ENCODE data around the gene DYRK1B. TPM values are rescaled to one million over a fixed set of nuclear protein-coding genes. Genes with fewer than 3 reads are reported as not detected.
"Not testable (repeated sequence)": the region's sequence is repeated elsewhere in the genome, so short reads cannot be mapped to it uniquely, and the experiment has no call there.

Gene DYRK1B
- 1 to 10 TPM; 4.5 to 4.8 TPM for total RNA-seq

DNA sequence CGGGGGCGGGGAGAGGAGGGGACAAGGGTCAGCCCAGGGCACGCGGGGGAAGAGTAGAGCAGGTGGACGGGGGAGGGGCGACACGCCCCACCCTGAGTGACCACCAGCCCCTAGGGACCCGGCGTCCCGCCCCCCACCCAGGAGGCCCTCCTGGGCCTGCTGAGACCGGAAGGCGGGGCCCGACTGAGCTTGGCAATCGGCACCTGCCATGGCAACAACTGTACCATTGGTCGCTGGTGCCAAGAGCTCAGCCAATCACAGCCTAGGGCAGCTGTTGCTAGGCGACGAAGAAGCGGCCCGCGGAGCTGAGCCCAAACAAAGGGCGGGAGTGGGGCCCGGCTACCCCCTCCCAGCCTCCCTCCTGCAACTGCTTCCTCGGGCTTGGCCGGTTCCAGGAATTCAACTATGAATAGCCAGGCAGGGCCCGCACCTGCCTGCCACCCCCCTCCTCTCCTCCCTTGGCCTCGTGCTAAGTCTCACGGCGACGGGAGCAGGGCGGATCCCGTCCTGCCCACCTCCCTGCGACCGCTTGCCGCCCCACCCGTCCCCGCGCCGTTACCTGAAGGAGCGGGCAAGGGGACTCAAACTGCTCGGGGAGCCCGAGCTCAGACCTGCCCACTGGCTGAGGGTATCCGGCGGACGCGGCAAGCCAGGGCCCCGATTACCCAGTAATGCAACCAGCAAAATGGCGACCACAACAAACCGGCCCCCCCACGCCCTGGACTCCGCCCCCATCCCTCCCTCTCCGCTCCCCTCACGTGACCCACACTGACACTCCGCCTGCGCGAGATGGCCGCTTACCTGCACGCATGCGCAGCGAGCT lies at the start of gene DYRK1B:
DYRK1B (minus strand) TSS at position 699 of the 823 bp plus-strand sequence. CDS start 2,295 bp downstream, outside the sequence.
- Mint-ChIP-seq H3K9me3 (no peaks in the 10 kb centered on the region), H3K4me1 (ENCODE audit: low read depth) (peaks cover 26% of the 10 kb centered on the region), H3K36me3 (peaks cover 52% of the 10 kb centered on the region), H3K27me3 (no peaks in the 10 kb centered on the region), H3K27ac (peak within 1 kb of the TSS; percentile 74), H3K4me3 (peak within 1 kb of the TSS; percentile 58)
- intact Hi-C loops (cut with micrococcal nuclease): loop anchor here (1.0 kb wide), 2 partner anchors 9 to 13 kb away; partner anchors contain the start of gene FBL
- peak; percentile 98 for DNase-seq
- CTCF ChIA-PET: interaction anchor here (0.6 to 2.2 kb wide), 9 partner anchors 9 to 307 kb away, joined by 3 to 56 read pairs (median 4); partner anchors contain the start of genes FBL and PSMC4
- POLR2A ChIA-PET: interaction anchor here (1.2 to 2.1 kb wide), 5 partner anchors 9 to 137 kb away, joined by 3 to 20 read pairs (median 8); partner anchors contain the start of genes FBL and PSMC4

DNA sequence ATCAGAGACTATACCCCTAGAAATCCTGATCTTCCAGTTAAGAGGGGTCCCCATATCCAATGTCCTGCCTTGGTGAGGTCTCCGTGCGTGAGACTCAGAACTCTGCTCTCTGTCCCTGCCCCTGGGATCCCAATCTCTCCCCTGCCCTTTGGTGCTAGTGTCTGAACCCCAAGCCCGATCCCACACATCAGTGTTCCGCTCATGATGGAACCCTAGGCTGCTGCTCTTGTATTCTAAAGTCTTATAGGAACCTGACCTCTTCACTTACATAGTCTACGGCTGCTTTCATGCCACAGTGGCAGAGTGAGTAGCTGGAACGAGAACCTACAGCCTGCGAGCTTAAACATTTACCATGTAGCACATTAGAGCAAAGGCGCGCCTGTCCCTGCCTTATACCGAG lies 48.7 kb upstream of the DYRK1B start:
- H3K27ac Mint-ChIP-seq; H3K9me3 Mint-ChIP-seq; intact Hi-C loops (cut with micrococcal nuclease); H3K27me3 Mint-ChIP-seq; H3K4me1 Mint-ChIP-seq (ENCODE audit: low read depth); H3K4me3 Mint-ChIP-seq; POLR2A ChIA-PET; H3K36me3 Mint-ChIP-seq; CTCF ChIA-PET; DNase-seq: not testable (repeated sequence)

DNA sequence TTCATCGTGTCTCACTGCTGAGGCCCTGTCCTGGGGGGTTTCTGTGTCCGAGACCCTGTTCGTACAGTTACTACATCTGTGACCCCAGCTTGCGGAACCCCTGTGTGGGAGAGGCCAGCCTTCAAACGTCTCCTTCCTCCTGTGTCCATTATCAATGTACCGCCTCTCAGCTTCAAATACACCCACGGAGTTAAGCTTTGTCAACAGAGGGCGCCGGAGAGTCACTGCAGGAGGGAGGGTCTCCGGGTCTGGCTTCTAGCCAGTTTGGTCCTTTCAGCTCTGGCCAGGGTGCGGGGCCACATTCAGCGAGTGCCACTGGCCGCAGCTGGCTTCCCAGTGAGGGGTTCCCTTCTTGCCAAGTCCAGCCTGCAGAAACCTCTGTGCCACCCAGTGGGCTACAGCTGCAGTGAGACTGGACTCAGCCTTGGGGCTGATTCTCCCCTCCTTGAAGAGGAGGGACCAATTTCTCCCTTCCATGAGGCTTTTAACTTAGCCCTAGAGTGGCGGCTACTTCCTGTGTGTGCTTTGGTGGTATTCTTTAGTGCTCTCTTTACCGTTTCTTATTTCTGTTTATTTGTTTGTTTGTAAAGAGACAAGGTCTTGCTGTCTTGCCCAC lies 47.6 kb upstream of the DYRK1B start:
- H3K4me3 Mint-ChIP-seq; CTCF ChIA-PET; H3K27me3 Mint-ChIP-seq; H3K4me1 Mint-ChIP-seq (ENCODE audit: low read depth); H3K27ac Mint-ChIP-seq; intact Hi-C loops (cut with micrococcal nuclease); H3K36me3 Mint-ChIP-seq; H3K9me3 Mint-ChIP-seq; POLR2A ChIA-PET: not testable (repeated sequence)
- DNase-seq: peak; percentile 67

DNA sequence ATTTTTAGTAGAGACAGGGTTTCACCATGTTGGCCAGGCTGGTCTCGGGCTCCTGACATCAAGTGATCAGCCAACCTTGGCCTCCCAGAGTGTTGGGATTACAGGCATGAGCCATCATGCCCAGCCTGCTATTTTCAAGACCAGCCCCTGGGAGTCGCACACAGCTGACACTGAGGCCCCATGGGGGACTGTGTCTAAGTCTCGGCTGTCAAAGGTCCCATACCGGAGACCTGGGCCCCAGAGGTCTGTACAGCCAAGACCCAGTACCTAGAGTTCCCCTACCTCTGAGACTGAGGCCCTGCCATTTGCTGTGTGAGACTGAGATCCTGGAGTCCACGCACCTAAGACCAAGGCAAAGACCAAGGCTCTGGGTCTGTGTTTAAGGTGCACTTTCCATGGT lies 46.3 kb upstream of the DYRK1B start:
- POLR2A ChIA-PET: not testable (repeated sequence)

GRCh38 chr19:39879796-39880195 lies 45.8 kb upstream of the DYRK1B start:
- H3K4me1 Mint-ChIP-seq (ENCODE audit: low read depth); H3K4me3 Mint-ChIP-seq; intact Hi-C loops (cut with micrococcal nuclease); POLR2A ChIA-PET; H3K27me3 Mint-ChIP-seq; H3K36me3 Mint-ChIP-seq; H3K9me3 Mint-ChIP-seq; CTCF ChIA-PET; H3K27ac Mint-ChIP-seq; DNase-seq: not testable (repeated sequence)

More for the DNA sequence above, 46.3 kb upstream of the DYRK1B start:
- H3K36me3 Mint-ChIP-seq; DNase-seq; H3K4me1 Mint-ChIP-seq (ENCODE audit: low read depth); H3K4me3 Mint-ChIP-seq; H3K27me3 Mint-ChIP-seq; H3K9me3 Mint-ChIP-seq; CTCF ChIA-PET; H3K27ac Mint-ChIP-seq; intact Hi-C loops (cut with micrococcal nuclease): not testable (repeated sequence)

DNA sequence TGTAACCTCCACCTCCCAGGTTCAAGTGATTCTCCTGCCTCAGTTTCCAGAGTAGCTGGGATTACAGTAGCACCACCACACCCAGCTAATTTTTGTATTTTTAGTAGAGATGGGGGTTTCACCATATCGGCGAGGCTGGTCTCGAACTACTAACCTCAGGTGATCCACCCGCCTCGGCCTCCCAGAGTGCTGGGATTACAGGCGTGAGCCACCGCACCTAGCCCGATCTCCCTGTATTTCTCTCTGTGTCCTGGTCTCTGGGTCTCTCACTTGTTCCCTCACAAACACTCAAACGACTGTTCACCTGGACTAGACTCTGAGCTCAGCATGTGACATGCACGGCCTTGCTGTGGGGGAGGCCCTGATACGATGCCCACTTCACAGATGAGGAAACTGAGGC lies 44.9 kb upstream of the DYRK1B start:
- H3K36me3 Mint-ChIP-seq: not testable (repeated sequence)

GRCh38 chr19:39878398-39878797 lies 44.4 kb upstream of the DYRK1B start:
- ChIA-PET CTCF (interaction anchor here (1.2 kb wide), 1 partner anchor 92 kb away, joined by 5 read pairs; no protein-coding TSS in a partner anchor), POLR2A (no interaction called here)
- no peak overlapping the region for H3K4me3 Mint-ChIP-seq
- intact Hi-C loops (cut with micrococcal nuclease): no loop called here
- no peak overlapping the region for H3K27ac Mint-ChIP-seq
- H3K9me3 Mint-ChIP-seq: no peaks in the 10 kb centered on the region
- H3K4me1 Mint-ChIP-seq (ENCODE audit: low read depth): no peaks in the 10 kb centered on the region
- H3K36me3 Mint-ChIP-seq: no peaks in the 10 kb centered on the region
- no peaks in the 10 kb centered on the region for H3K27me3 Mint-ChIP-seq
- no peak for DNase-seq

More for the DNA sequence above, 44.9 kb upstream of the DYRK1B start:
- H3K4me3 Mint-ChIP-seq; DNase-seq; H3K27me3 Mint-ChIP-seq; H3K9me3 Mint-ChIP-seq; POLR2A ChIA-PET; H3K27ac Mint-ChIP-seq; intact Hi-C loops (cut with micrococcal nuclease); H3K4me1 Mint-ChIP-seq (ENCODE audit: low read depth): not testable (repeated sequence)
- CTCF ChIA-PET: interaction anchor here (1.2 kb wide), 1 partner anchor 92 kb away, joined by 5 read pairs; no protein-coding TSS in a partner anchor

DNA sequence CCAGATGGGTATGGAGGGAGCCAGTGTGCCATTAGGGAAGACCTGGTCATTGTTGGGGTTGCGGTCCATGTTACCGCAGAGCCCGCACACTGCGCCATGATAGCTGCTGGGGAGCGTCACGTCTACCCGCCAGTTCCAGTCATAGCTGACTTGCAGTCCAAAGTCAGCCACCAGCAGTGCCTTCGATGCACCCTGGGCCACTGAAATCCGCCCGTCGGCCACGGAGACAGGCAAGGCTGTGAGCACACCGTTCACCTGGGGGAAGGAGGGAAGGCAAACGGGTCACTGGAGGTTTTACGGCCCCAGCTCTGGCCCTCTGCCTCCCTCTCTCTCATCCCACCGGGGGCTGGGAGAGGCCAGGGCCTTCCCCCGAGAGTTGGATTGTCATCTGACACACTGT lies 44.0 kb upstream of the DYRK1B start:
- H3K27ac Mint-ChIP-seq; intact Hi-C loops (cut with micrococcal nuclease); H3K4me3 Mint-ChIP-seq; H3K36me3 Mint-ChIP-seq; CTCF ChIA-PET; H3K4me1 Mint-ChIP-seq (ENCODE audit: low read depth); H3K27me3 Mint-ChIP-seq; DNase-seq; H3K9me3 Mint-ChIP-seq; POLR2A ChIA-PET: not testable (repeated sequence)

- H3K27ac Mint-ChIP-seq; H3K27me3 Mint-ChIP-seq; H3K36me3 Mint-ChIP-seq; POLR2A ChIA-PET; H3K9me3 Mint-ChIP-seq; H3K4me3 Mint-ChIP-seq; H3K4me1 Mint-ChIP-seq (ENCODE audit: low read depth); intact Hi-C loops (cut with micrococcal nuclease); CTCF ChIA-PET; DNase-seq: not testable (repeated sequence)
Measured at GRCh38 chr19:39877488-39877887, 43.5 kb upstream of the DYRK1B start.

DNA sequence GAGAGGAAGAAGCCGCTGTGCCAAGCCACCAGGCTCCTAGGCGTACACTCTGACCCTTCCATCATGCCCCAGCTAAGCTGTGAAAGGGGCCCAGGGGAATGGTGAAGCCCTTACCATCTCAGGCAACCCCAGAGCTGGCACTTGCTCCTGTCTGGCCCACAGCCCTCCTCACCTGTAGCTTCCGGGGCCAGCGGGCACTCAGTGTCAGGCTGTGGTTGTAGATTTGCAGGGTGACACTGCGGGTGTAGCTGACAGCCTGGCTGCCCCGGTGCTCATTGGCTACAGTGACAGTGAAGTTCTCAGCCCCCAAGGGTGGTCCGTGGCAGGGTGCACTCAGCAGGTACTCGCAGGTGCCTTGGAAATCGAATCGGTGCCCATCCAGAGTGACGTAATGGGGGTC lies 42.5 kb upstream of the DYRK1B start:
- H3K27me3 Mint-ChIP-seq; H3K27ac Mint-ChIP-seq; intact Hi-C loops (cut with micrococcal nuclease); CTCF ChIA-PET; H3K4me3 Mint-ChIP-seq; H3K9me3 Mint-ChIP-seq; DNase-seq; POLR2A ChIA-PET; H3K4me1 Mint-ChIP-seq (ENCODE audit: low read depth); H3K36me3 Mint-ChIP-seq: not testable (repeated sequence)

GRCh38 chr19:39875401-39875864 lies 41.5 kb upstream of the DYRK1B start:
- H3K27me3 Mint-ChIP-seq; intact Hi-C loops (cut with micrococcal nuclease); DNase-seq; CTCF ChIA-PET; H3K27ac Mint-ChIP-seq; H3K9me3 Mint-ChIP-seq; H3K36me3 Mint-ChIP-seq; H3K4me1 Mint-ChIP-seq (ENCODE audit: low read depth); H3K4me3 Mint-ChIP-seq; POLR2A ChIA-PET: not testable (repeated sequence)

DNA sequence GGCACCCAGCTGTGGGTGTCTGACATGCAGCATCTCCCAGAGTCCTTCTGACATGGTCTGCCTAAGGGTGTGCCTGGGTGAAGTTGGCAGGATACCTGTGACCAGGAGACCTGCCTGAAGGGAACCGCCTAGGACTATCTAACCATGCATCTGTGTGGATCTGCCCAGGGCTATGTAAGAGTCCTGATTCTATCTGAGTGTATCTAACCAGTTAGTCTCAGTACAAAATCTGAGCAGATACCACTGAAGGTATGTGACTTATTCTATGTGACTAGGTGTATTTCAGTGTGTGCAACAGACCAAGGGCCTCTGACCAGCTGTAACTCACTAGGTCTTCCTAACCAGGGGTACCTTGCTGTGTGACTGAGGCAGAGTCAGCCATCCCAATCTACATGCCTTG lies 40.4 kb upstream of the DYRK1B start:
- H3K27ac Mint-ChIP-seq: no peak overlapping the region
- H3K36me3 Mint-ChIP-seq: no peaks in the 10 kb centered on the region
- ChIA-PET POLR2A (no interaction called here), CTCF (no interaction called here)
- H3K4me1 Mint-ChIP-seq (ENCODE audit: low read depth): no peaks in the 10 kb centered on the region
- no peaks in the 10 kb centered on the region for H3K9me3 Mint-ChIP-seq
- DNase-seq: no peak
- intact Hi-C loops (cut with micrococcal nuclease): no loop called here
- H3K4me3 Mint-ChIP-seq: no peak overlapping the region
- H3K27me3 Mint-ChIP-seq: no peaks in the 10 kb centered on the region

GRCh38 chr19:39873385-39873784 lies 39.4 kb upstream of the DYRK1B start:
- CTCF ChIA-PET: no interaction called here
- intact Hi-C loops (cut with micrococcal nuclease): no loop called here
- Mint-ChIP-seq H3K27me3 (no peaks in the 10 kb centered on the region), H3K9me3 (no peaks in the 10 kb centered on the region), H3K27ac (no peak overlapping the region), H3K36me3 (no peaks in the 10 kb centered on the region), H3K4me3 (no peak overlapping the region), H3K4me1 (ENCODE audit: low read depth) (no peaks in the 10 kb centered on the region)
- DNase-seq: no peak
- POLR2A ChIA-PET: no interaction called here

Measured in activated CD4-positive, alpha-beta memory T cell treated with anti-CD3 and anti-CD28 coated beads for 36 hours (primary cell).